Astrocyte of the spinal cord (primary cell): Measurements from ENCODE around the gene ALB.

Source experiments
- DNase-seq: peaks from one replicate; pipeline ENCODE4 v3.0.0; 2011; ENCODE audit warnings: low read depth, low spot score
- H3K4me3 ChIP-seq: 2 replicates; pipeline ENCODE4 v1.5.1; 2011; ENCODE audit warnings: low read depth, mild to moderate bottlenecking, low read length, moderate library complexity
- CTCF ChIP-seq: IDR thresholded peaks from 2 replicates; pipeline ENCODE4 v1.5.1; 2012; ENCODE audit warnings: low read depth, mild to moderate bottlenecking, low read length, inconsistent platforms
- in situ Hi-C: cut with HindIII; loops from 2 replicates; pipeline ENCODE4 v1.10.0; 2017; ENCODE audit warnings: low sequenced_read_pairs

The ALB gene

GRCh38 chr4:73423184-73423583 is 19.1 kb downstream of the ALB start:
- no peak for DNase-seq
- in situ Hi-C loops = no loop called here
- TF ChIP-seq CTCF = no peak
- no peak overlapping the region for H3K4me3 ChIP-seq

- in situ Hi-C loops = no loop called here
- no peak for TF ChIP-seq CTCF
- H3K4me3 ChIP-seq = no peak overlapping the region
- DNase-seq = no peak
These were observed 22.6 kb downstream of the ALB start for GRCh38 chr4:73426666-73427065.

GRCh38 chr4:73429118-73429517 is 25.0 kb downstream of the ALB start:
- H3K4me3 ChIP-seq = no peak overlapping the region
- no peak for DNase-seq
- in situ Hi-C loops = no loop called here
- TF ChIP-seq CTCF = no peak

- in situ Hi-C loops = no loop called here
- no peak overlapping the region for H3K4me3 ChIP-seq
- no peak for TF ChIP-seq CTCF
- no peak for DNase-seq
These were observed 25.9 kb downstream of the ALB start for GRCh38 chr4:73429826-73430587.

GRCh38 chr4:73431813-73432168 is 27.7 kb downstream of the ALB start:
- no peak for DNase-seq
- H3K4me3 ChIP-seq = no peak overlapping the region
- in situ Hi-C loops = no loop called here
- TF ChIP-seq CTCF = no peak

- no peak overlapping the region for H3K4me3 ChIP-seq
- no peak for TF ChIP-seq CTCF
- no peak for DNase-seq
- in situ Hi-C loops = no loop called here
These were observed 28.3 kb downstream of the ALB start for GRCh38 chr4:73432169-73433000.
